ENCODE results near the gene HEBP1.

GRCh38 chr12:12952036-12952435 lies 48.0 kb downstream of the HEBP1 start, which contains the start of gene GPRC5D:
- TF ChIP-seq CTCF (IDR thresholded peaks at IDR 0.05) (no peak), POLR2A (IDR thresholded peaks at IDR 0.05) (no peak)

Data from prostate gland (tissue), 2 donors.